Astrocyte of the cerebellum (primary cell): ENCODE results near the gene GPR148.

Experiments
- DNase-seq: peaks from one replicate; pipeline ENCODE4 v3.0.0-alpha.2; 2011; ENCODE audit warnings: low read depth
- H3K4me3 ChIP-seq: 2 replicates; pipeline ENCODE4 v1.5.1; 2011; ENCODE audit warnings: mild to moderate bottlenecking, low read depth, low read length, moderate library complexity
- CTCF ChIP-seq: IDR thresholded peaks from 2 replicates; pipeline ENCODE4 v1.5.1; 2012; ENCODE audit warnings: low read length, low read depth, moderate library complexity, mild to moderate bottlenecking; ENCODE audit errors: missing control alignments
- in situ Hi-C: cut with HindIII; loops from 2 replicates; pipeline ENCODE4 v1.10.0; 2017; ENCODE audit warnings: low sequenced_read_pairs

GPR148 gene

GRCh38 chr2:130776550-130776949 lies 47.7 kb downstream of the GPR148 start:
- no peak for DNase-seq
- TF ChIP-seq CTCF, result no peak
- in situ Hi-C loops, result no loop called here
- no peak overlapping the region for H3K4me3 ChIP-seq

GRCh38 chr2:130778781-130779180 lies 49.9 kb downstream of the GPR148 start:
- TF ChIP-seq CTCF, result no peak
- no peak for DNase-seq
- in situ Hi-C loops, result no loop called here
- no peak overlapping the region for H3K4me3 ChIP-seq
